Hepatocyte (in vitro differentiated cells): ENCODE measurements around the gene ATXN10. TPM values are rescaled to one million over a fixed set of nuclear protein-coding genes. Genes with fewer than 3 reads are reported as not detected.
A peak's percentile ranks its signal among the peaks of the same experiment; 100 is the strongest.

Experiments
- DNase-seq: peaks from one replicate; pipeline ENCODE4 v3.0.0-alpha.2; 2016; ENCODE audit warnings: low spot score
- H2AFZ ChIP-seq: fragments of 200-600 bp; sonication (generic); 2 replicates; pipeline ENCODE4 v1.6.0; 2016; ENCODE audit warnings: antibody characterized with exemption, mild to moderate bottlenecking
- H3K27ac ChIP-seq: fragments of 200-600 bp; sonication (generic); 2 replicates; pipeline ENCODE4 v1.5.1; 2016; ENCODE audit warnings: mild to moderate bottlenecking
- H3K27me3 ChIP-seq: fragments of 200-600 bp; sonication (generic); 2 replicates; pipeline ENCODE4 v1.6.1; 2016
- H3K36me3 ChIP-seq: fragments of 200-600 bp; sonication (generic); replicated peaks from 2 replicates; pipeline ENCODE4 v1.5.1; 2016; ENCODE audit warnings: low read depth; ENCODE audit not compliant: insufficient read depth
- H3K4me1 ChIP-seq: fragments of 200-600 bp; sonication (generic); 2 replicates; pipeline ENCODE4 v1.5.1; 2016; ENCODE audit warnings: mild to moderate bottlenecking, moderate library complexity; ENCODE audit not compliant: insufficient read depth
- H3K4me2 ChIP-seq: fragments of 200-600 bp; sonication (generic); 2 replicates; pipeline ENCODE4 v1.6.0; 2016
- H3K4me3 ChIP-seq: fragments of 200-600 bp; sonication (generic); 2 replicates; pipeline ENCODE4 v1.5.1; 2016; ENCODE audit warnings: mild to moderate bottlenecking
- H3K79me2 ChIP-seq: fragments of 200-600 bp; sonication (generic); 2 replicates; pipeline ENCODE4 v1.6.0; 2017; ENCODE audit warnings: mild to moderate bottlenecking
- H3K9me2 ChIP-seq: fragments of 200-600 bp; sonication (generic); replicated peaks from 2 replicates; pipeline ENCODE4 v1.6.0; 2017; ENCODE audit warnings: mild to moderate bottlenecking; ENCODE audit not compliant: insufficient read depth
- H3K9me3 ChIP-seq: fragments of 200-600 bp; sonication (generic); 2 replicates; pipeline ENCODE4 v1.5.1; 2016; ENCODE audit warnings: low read depth, mild to moderate bottlenecking
- H4K20me1 ChIP-seq: fragments of 200-600 bp; sonication (generic); 2 replicates; pipeline ENCODE4 v1.6.0; 2016; ENCODE audit warnings: mild to moderate bottlenecking; ENCODE audit not compliant: insufficient read depth, poor library complexity, severe bottlenecking
- CTCF ChIP-seq: fragments of 200-600 bp; sonication (generic); IDR thresholded peaks from 2 replicates; pipeline ENCODE4 v1.5.1; 2016; ENCODE audit warnings: antibody characterized with exemption, mild to moderate bottlenecking; ENCODE audit not compliant: poor library complexity
- EZH2 ChIP-seq: fragments of 200-600 bp; sonication (generic); IDR thresholded peaks from 2 replicates; pipeline ENCODE4 v1.6.1; 2016; ENCODE audit warnings: antibody characterized with exemption, mild to moderate bottlenecking, borderline replicate concordance
- EZH2phosphoT487 ChIP-seq: fragments of 200-600 bp; sonication (generic); IDR thresholded peaks from one replicate; pipeline ENCODE4 v1.6.1; 2018; ENCODE audit warnings: antibody characterized with exemption, mild to moderate bottlenecking, low read depth, moderate library complexity; ENCODE audit not compliant: unreplicated experiment, severe bottlenecking
- WGBS: methylation state at CpG from one replicate; pipeline ENCODE4 v1.1.6; 2016; ENCODE audit warnings: low lambda C conversion rate; ENCODE audit errors: missing lambda C conversion rate; 5-methylcytosine and 5-hydroxymethylcytosine counted together
- polyA plus RNA-seq: library from polyadenylated mRNA; unstranded; fragments of >200 nt; fragmentation: Nextera tagmentation; extraction: Ambion mirVana; gene quantifications from 2 replicates; pipeline ENCODE4 v1.2.1, GENCODE V29; 2016
- total RNA-seq: library from RNA; depleted of rRNA; stranded (reverse); fragments of >200 nt; gene quantifications from 2 replicates; pipeline ENCODE4 v1.2.3, GENCODE V29; 2014

The ATXN10 gene
- total and polyA plus RNA-seq, 2 experiments from 2014 or later = 141 to 186 TPM

DNA sequence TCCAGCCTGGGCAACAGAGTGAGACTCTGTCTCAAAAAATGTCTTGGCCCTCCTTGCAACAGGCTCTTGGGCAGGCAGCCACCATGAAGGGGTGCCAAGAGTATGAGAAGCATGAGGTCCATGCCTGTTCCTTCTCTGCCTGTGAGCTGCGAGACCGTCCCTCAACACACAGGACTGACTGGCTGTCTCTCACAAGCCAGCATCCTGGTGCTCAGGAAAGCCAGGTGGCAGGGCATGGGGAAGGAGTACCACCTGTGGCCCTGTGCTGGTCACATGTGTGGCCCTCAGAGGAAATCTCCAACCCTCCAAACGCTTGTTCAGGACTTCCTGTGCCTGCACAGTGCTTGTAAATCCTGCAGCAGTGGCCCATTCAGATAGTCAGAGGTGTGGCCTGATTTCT, 83.2 kb downstream of the ATXN10 start:
- no peak for TF ChIP-seq EZH2
- TF ChIP-seq EZH2phosphoT487 = no peak
- no peak for TF ChIP-seq CTCF
- no peak for DNase-seq
- Histone ChIP-seq H3K79me2 (peaks cover 18% of the 10 kb centered on the region), H4K20me1 (peaks cover 10% of the 10 kb centered on the region), H3K27me3 (no peaks in the 10 kb centered on the region), H3K9me2 (no peaks in the 10 kb centered on the region), H2AFZ (no peak overlapping the region), H3K27ac (no peak overlapping the region), H3K9me3 (no peaks in the 10 kb centered on the region), H3K4me2 (no peak overlapping the region), H3K36me3 (no peaks in the 10 kb centered on the region), H3K4me1 (peaks cover 10% of the 10 kb centered on the region), H3K4me3 (no peak overlapping the region)
- WGBS = 89% methylated on average over 3 of the region's 3 CpGs

- TF ChIP-seq EZH2 = no peak
- TF ChIP-seq CTCF = no peak
- TF ChIP-seq EZH2phosphoT487 = no peak
- Histone ChIP-seq H3K4me2 (no peak overlapping the region), H3K4me1 (peaks cover 10% of the 10 kb centered on the region), H3K27ac (no peak overlapping the region), H3K27me3 (no peaks in the 10 kb centered on the region), H3K4me3 (no peak overlapping the region), H2AFZ (no peak overlapping the region), H3K9me3 (no peaks in the 10 kb centered on the region), H4K20me1 (peaks cover 10% of the 10 kb centered on the region), H3K9me2 (no peaks in the 10 kb centered on the region), H3K36me3 (no peaks in the 10 kb centered on the region), H3K79me2 (peaks cover 26% of the 10 kb centered on the region)
- no peak for DNase-seq
- WGBS = 50% methylated on average over 1 of the region's 1 CpG
Observed at GRCh38 chr22:45756558-45756957, 84.9 kb downstream of the ATXN10 start.

GRCh38 chr22:45757068-45757467, 85.4 kb downstream of the ATXN10 start:
- Histone ChIP-seq H3K36me3 (no peaks in the 10 kb centered on the region), H3K79me2 (peaks cover 23% of the 10 kb centered on the region), H2AFZ (no peak overlapping the region), H3K4me2 (peak overlapping the region; percentile 4), H3K9me3 (no peaks in the 10 kb centered on the region), H3K4me1 (peaks cover 10% of the 10 kb centered on the region), H3K9me2 (no peaks in the 10 kb centered on the region), H4K20me1 (peaks cover 10% of the 10 kb centered on the region), H3K4me3 (no peak overlapping the region), H3K27me3 (no peaks in the 10 kb centered on the region), H3K27ac (no peak overlapping the region)
- 52% methylated on average over 13 of the region's 14 CpGs for WGBS
- peak; percentile 39 for DNase-seq
- no peak for TF ChIP-seq EZH2
- no peak for TF ChIP-seq CTCF

GRCh38 chr22:45757936-45758335, 86.3 kb downstream of the ATXN10 start:
- Histone ChIP-seq H3K4me1 (peaks cover 12% of the 10 kb centered on the region), H3K27ac (no peak overlapping the region), H3K9me2 (no peaks in the 10 kb centered on the region), H3K36me3 (no peaks in the 10 kb centered on the region), H3K79me2 (peaks cover 21% of the 10 kb centered on the region), H3K4me3 (no peak overlapping the region), H3K4me2 (no peak overlapping the region), H3K9me3 (no peaks in the 10 kb centered on the region), H3K27me3 (no peaks in the 10 kb centered on the region), H2AFZ (no peak overlapping the region), H4K20me1 (peaks cover 10% of the 10 kb centered on the region)
- DNase-seq = no peak
- no peak for TF ChIP-seq EZH2phosphoT487
- no peak for TF ChIP-seq EZH2
- TF ChIP-seq CTCF = no peak
- 84% methylated on average over 11 of the region's 11 CpGs for WGBS
